Liver (tissue), 3 donors: ENCODE data around the gene RAVER2.

Source experiments
- ATF3 ChIP-seq: IDR thresholded peaks from 2 replicates; pipeline ENCODE4 v1.6.1; 2016; ENCODE audit warnings: antibody characterized with exemption
- CTCF ChIP-seq: fragments of 150-350 bp; IDR thresholded peaks from 2 replicates; pipeline ENCODE4 v1.5.1; 2017; ENCODE audit warnings: improper control_type of control experiment, low read depth, low read length; ENCODE audit not compliant: missing input control
- FOXA1 ChIP-seq: IDR thresholded peaks from 2 replicates; pipeline ENCODE4 v1.6.1; 2016; ENCODE audit warnings: antibody characterized with exemption
- MAX ChIP-seq: IDR thresholded peaks from 2 replicates; pipeline ENCODE4 v1.6.1; 2016; ENCODE audit warnings: antibody characterized with exemption
- TAF1 ChIP-seq: conservative IDR thresholded peaks from 2 replicates; pipeline ENCODE4 v1.6.1; 2016; ENCODE audit warnings: antibody characterized with exemption, mild to moderate bottlenecking
- YY1 ChIP-seq: IDR thresholded peaks from 2 replicates; pipeline ENCODE4 v1.6.1; 2016; ENCODE audit warnings: antibody characterized with exemption, mild to moderate bottlenecking
- donor health status: healthy.
- donor health status: healthy.

- no peak for TF ChIP-seq TAF1
- no peak for TF ChIP-seq MAX
- no peak for TF ChIP-seq CTCF
- no peak for TF ChIP-seq YY1
- TF ChIP-seq ATF3 = no peak
- TF ChIP-seq FOXA1 = no peak
Observed at GRCh38 chr1:64866689-64867088, 121.8 kb downstream of the RAVER2 start.
